NCI-H146 (cell line): ENCODE data around the gene INPP5E.
A peak's percentile ranks its signal among the peaks of the same experiment; 100 is the strongest.

ENCODE experiments used
- DNase-seq: peaks from one replicate; lab custom pipeline; 2025; lab: John Stamatoyannopoulos, UW

INPP5E gene

DNA sequence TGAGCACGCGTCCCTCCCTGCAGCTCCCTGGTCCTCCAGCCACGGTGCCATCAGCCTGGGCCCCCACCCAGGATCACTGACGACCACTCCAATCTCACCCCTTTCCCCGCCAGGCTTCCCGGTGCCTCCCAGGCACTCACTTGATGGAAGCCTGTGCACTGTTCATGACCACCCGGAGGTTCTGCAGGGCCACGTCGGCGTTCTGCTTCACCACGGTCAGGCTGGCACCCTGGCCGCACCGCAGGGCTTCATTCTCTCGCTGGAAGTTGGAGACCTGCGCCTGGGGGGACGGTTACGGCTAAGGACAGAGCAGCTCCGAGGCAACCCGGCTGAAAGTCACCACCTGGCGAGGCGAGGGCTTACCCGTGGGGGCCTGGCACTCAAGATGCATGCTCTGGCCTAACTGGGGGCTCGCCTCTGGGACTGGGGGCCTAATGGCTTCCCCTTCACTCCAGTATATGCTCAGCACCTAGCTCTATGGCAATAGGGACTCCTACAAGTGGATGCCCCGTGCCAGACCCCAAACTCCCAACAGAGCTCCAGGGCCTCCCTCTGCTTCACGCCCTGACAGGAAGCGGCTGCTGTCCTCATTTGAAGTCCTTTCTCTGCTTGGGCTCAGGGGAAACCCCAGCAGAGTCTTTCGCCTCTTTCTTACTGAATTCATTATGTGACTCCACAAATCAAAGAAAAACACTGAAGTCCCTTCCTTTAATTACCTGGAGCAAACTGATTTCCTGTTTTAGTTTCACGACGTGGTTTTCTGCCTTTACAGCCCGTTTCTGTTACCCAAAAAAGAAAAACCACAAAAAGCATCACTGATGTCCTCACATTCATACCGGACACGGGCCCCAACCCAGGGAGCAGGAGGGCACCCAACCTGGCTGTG lies 35.5 kb downstream of the INPP5E start:
- DNase-seq, result no peak

DNA sequence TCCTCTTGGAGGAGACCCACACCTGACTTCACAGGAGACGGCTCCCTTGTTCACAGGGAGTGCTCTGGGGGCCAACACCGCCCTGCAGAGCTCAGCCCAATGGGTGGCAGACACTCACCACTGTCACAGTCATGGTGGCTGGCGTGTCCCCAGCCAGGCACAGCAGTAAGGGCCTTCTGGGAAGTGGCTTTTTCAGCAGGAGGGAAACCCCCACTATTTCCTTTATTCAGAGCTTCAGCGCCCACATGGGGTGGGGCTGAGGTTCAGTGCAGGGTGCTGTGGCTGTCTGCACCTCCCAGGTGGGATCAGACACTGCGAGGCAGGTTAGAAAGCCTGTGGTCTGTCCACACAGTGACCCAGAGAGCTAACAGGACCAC lies 36.1 kb downstream of the INPP5E start:
- DNase-seq, result no peak

DNA sequence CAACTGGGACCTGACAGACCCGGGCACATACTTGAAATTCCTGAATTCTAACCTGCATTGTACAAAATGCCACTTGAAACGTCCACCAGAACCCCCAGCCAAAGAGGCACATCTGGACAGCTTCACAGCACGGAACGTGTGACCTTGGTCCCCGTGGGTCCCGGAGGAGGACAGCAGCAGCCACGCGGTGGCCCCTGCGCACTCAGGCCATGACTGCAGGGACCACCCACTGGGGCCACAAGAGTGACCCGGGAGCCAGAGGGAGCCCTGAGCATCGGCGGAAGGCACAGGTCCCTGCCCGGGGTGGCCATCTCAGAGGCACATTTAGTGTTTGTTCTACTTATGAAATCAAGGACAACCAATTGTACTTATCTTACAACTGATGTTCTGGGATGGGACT lies 37.6 kb downstream of the INPP5E start:
- DNase-seq, result no peak

DNA sequence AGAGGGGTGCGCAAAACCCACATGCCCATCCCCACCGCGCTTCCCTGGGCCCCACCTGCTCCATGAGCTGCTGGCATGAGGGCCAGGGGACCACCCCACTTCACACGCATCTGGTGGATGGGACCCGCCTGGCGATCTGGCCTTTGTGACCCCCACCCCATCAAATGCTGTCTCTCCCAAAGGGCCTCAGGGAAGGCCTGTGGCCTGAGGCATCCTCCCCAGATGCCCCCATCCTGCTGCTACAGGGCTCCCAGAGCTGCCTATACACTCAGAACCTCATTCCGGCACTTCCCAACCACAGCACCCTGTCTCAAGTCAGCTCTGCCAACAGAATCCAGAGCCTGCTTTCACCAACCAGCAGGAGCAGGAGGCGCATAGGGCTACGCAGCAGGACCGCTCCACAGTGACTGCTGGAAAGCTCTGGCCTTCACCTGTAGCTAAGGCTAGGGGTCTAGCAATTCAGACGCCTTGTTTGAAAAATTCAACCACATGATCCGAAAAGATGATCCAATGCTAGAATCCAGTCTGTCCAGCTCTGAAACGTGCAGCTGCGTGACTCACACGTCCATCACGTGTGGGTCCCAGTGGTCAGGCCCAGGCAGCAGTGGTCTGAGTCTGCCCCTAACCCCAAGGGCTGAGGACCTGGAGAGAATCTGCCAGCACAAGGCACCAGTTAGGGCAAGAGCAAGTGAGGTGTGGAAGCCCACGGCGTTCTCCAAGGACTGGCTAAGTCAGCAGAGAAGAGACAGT lies 38.3 kb downstream of the INPP5E start:
- DNase-seq, result no peak

DNA sequence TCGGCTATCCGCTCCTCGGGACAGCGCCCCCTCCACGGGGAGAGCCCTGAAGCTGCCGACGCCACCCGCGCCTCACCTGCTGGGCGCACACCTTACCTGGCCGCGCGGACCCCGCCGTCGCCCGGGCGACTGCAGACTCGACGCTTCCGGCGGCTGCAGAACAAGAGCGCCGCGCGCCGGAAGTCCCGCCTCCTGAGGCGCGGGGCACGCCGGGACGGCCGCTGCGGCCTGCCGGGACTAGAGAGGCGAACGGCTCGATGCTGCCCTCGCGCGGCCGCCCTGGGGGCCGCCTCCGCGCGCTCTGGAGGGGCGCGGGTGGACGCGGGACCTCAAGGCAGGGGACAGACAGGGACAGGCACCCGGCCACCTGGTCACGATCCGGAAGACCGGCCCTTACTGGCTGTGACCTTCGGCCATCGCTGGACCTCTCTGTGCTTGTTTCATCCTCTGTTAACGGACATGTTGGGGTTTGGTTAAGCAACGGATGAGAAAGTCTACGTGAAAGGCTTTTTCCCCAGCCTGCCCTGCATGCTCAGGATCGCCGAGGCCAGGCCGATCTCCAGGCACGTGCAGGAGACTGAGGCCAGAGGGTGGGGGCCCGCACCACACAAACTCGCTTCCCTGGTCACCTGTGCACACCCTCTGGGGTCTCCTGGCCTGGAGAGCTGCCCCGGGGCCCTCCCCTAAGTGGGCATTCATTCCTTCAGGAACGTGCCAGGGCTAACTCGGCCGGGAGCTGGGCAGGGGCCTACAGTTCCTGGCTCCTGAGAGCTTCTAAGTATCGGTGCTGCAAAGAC lies 39.4 kb downstream of the INPP5E start, which contains the start of gene SNAPC4:
Gene SNAPC4, minus strand, starts transcription at position 133 of the 797 bp plus-strand sequence. CDS start 1,742 bp downstream, outside the sequence.
- peak; percentile 84 for DNase-seq

DNA sequence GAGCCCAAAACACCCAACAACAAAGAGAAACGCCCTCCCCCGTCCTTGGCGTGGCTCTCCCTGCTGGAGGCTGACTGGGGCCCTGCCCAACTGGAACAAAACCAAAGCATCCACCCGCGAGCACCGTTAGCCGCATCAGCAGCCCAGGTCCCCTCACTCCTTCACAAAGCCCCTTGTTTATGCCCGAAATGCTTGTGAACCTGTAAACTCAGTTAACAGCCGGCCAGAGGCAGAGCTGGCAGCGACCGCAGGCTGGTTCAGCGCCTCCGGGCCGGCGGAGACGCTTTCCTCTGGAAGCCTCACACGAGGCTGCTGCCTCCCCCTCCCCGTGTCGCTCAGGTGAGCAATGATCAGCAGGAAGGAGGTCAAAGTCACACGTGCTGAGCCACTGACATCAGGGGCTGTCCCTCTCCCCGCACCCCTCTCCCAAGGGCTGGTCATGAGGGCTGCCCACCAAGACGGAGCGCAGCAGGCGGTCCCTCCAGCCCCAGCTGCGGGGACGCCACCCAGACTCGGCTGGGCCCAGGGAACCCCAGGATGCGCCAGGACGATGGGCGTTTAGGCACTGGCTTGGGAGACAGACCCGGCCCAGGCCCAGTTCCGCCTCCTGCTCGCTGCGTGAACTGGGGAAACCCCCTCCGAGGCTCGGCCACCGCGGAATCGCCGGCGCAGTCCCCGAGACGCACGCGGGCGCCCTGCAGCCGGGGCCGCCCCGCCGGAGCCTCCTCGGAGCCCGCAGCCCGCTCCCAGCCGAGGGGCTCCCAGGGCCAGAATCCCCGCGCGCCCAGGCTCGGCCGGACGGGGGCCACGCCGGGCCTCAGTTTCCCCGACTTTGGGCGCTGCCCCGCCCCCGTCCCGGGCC lies 40.2 kb downstream of the INPP5E start:
- DNase-seq, result peak; percentile 34

DNA sequence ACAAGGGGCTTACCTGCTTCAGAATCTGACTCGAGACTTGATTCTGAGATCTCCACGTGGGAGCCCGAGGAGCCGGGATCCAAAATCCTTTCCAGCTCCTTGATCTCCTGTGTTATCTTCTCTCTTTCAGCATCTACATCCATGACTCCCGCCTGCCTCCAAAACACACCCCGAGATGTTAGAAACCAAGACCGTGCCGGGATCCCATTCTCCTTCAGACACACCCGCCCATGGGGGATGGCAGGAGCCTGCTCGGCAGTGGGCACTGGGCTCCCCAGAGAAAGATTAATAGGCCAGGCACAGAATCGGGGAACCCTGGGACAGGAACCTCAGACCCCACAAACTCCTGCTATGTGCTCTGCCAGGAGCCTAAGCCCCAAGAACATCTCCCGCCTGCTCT lies 41.4 kb downstream of the INPP5E start:
- DNase-seq, result no peak

DNA sequence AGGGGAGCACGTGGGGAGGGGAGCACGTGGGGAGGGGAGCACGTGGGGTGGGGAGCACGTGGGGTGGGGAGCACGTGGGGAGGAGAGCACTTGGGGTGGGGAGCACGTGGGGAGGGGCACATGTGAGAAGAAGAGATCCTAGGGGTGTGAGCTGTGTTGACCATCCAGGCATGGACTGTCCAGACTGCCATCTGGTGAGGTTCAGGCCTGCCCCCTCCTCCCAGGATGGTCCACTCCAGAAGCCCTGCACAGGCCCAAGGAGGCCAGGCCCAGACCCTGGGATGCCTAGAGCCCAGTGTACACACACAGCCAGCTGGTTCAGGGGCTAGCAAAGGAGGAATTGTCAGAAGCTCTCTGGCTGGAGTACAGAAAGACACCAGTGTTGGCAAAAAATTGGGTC lies 42.0 kb downstream of the INPP5E start:
- no peak for DNase-seq

DNA sequence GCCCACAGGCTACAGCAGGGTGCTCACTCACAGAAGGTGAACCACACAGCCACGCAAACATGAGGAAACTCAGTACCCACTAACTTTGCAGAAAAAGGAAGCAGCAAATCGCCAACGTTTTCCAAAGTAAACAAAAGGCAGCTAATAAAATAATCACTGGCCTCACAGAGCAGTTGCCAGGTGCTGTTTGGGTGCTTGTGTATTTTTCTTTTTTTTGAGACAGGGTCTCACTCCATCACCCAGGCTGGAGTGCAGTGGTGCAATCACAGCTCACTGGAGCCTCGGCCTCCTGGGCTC lies 43.5 kb downstream of the INPP5E start:
- no peak for DNase-seq

DNA sequence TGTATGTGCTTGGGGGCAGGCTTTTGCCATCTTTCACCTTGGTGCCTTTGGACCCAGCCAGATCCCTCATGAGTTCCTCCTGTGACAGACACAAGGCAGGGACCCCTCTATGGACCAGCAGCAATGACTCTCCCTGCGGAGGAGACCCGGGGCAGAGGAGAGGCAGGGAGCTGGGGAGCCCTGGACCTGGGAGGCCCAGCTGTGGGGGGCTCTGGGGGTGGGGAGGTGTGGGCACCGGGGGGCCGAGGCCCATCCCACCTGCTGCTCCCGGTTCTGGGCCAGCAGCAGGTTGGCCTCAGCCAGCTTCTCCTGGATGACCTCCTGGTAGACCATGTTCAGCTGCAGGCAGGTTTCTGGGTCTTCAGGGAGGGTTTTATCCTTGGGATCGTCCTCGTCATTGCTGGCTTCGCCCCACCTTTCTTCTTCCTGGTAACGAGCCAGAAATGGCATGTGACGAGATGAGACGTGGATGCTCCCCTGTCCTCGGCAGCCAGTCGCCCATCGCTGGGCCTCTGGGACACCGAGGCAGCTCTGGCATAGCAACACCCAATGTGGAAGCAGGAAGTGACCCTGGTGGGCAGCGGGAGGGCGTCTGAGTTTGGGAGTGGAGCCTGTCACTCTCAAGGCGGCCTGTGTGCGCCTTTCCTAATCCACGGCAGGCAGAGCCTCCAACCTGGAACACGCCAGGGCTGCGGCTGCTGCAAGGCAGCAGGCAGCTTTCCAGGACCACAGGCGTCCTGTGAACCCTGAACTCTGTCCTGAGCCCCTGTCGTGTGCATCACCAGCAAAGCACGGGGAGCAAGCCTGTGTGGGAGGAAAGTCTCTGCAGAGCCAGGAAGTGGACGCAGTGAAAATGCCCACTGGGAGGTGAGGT lies 44.1 kb downstream of the INPP5E start:
- DNase-seq, result no peak

DNA sequence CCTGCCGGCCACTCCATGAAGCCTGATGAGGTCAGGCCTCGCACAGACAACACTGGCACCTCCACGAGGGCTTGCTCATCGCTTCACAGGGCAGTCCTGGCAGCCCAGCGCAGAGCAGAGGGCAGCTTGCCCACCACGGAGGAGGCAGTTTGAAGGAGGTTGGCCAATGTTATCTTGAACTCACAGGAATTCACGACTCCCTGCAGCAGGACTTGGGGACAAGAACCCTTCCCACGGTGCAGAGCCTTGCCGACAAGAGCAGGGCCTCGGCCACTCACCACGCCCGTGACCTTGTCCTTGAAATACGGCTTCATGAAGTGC lies 44.7 kb downstream of the INPP5E start:
- DNase-seq, result no peak

DNA sequence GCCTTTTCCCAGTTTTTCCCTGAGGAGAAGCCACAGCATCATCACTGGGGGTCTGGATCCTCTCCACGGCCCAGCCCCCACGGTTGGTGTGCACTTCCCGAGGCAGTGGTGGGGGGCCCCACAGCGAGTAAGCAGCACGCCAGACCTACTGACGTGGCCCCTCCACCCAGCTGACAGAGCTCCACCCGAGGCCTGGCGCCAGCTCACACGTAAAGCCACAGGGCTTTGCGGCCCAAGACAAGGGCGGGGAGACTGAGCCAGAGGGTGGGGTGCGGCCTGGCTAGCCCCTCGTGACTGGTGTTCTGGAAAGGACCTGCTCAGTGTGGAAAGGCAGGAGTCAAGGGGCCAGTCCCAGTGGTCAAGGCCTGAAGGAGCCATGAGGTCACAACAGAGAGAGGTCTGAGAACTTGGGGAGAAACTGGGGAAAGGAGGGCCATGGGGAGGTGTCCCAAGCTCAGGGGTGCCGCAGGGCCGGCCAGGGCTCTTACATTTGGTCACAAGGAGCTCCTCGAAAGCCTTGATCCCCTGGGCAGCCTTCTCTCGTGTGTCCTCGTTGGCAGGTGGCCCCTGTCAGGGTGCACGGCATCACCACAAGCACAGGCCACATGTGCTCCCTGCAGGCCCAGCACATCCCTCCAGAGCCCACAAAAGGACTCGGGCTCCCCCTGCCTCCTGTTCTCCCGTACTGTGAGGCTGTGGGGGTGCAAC lies 45.2 kb downstream of the INPP5E start:
- no peak for DNase-seq

DNA sequence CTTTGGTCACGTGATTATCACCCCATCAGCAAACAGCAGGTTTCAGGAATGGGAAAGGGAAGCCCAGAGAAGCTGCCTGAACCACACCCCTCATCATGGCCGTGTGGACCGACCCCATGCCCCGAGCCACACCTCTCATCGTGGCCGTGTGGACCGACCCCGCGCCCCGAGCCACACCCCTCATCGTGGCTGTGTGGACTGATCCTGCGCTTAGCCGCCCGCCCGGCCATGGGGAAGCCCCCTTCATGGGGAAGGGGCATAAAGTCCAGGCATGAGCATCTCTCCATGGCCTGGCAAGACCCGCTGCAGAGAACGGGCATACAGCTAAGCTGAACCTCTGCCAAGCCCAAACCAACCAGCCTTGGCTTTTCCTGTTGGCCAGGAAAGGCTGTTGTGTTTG lies 46.1 kb downstream of the INPP5E start:
- no peak for DNase-seq

DNA sequence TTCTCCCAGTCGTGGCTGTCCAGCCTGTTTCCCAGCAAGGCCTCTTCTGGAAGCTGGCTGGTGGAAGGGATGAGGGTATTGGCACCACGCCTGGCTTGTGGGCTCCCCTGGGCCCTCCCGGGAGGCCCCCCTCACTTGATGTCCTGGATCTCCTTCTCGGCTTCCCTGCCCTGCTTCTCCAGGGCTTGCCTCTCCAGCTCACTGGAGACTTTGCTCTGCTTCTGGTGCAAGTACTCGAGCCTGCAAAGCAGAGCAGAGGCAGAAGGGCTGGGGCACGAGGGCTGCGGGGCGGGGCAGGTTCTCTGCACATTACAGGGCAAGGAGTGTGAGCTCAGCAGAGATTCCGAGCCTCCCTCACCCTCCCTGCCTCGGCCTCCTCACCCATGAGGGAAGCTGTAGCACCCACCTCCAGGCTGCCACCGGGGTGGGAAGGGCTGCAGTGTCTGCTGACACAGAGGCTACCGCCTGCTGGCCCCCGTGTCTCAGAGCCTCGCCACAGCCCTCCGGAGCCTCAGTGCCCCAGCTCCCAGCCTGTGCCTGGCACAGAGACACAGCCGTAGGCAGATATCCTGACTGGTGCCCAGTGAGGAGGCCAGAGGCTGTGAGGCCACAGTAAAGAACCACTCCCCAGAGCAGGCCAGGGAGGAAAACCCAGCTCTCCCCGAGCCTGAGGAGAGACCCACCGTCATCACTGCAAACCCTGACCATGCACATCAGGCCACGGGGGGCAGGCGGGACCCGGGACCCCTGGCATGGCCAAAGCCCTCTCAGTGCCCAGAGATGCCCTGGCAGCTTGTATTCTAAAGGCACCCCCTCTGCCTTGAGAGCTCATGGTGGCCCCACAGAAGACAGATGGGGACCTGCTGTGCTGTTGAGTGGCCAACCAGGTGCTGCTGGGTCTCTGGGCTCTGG lies 46.9 kb downstream of the INPP5E start:
- no peak for DNase-seq

DNA sequence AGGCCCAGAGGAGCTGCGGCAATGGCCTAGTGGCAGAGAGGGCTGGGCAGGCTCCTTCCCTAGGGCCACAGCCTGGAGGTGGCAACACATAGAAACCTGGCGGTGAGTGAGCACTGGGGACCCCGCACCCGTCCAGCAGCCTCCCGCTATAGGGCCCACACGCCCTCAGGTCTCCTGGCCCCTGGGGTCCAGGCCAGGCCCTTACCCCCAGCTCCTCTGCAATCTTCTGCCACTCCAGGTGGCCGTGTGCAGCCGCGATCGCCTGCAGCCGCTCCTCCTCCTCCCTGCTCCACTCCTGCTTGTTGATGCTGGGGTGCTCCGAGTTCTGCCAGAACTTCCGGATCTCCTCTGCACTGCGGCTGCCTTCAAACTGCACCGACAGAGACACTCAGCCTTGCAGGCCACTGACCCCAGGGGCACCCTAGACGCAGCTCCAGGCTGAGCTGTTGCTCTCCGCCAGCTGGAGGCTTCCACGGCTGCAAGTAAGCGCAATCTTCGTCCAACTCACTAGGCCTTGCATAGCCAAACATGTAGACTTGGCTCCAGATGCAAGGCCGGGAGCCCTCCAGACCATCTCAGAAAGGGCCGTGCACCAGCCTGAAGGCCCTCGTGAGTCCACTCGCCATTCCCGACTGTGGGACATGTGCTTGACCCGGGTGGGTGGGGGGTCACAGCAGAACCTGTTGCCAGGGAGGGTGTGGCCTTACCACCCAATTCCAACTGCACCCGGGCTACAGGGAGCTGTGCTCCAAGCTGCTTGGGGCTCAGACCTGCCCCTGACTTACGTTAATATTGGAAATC lies 47.7 kb downstream of the INPP5E start:
- DNase-seq, result no peak

DNA sequence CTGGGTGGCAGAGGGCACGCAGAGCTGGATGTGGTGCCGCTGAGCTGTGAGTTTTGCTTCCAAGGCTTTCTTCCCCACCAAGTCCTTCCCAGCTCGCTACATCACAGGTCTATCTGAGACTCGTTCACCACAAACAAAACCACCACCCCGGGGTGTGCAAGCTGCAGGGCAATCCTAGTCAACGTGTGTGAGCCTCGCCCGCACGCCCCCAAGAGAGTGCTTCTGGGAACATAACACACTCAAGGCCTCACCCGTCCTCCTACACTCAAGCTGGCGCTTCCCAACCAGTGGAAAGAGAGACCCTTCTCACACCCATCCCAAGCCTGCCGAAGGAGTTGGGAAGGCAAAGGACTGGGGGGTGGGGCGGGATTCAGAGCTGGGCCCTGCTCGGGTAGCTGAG lies 50.2 kb downstream of the INPP5E start:
- DNase-seq, result no peak

DNA sequence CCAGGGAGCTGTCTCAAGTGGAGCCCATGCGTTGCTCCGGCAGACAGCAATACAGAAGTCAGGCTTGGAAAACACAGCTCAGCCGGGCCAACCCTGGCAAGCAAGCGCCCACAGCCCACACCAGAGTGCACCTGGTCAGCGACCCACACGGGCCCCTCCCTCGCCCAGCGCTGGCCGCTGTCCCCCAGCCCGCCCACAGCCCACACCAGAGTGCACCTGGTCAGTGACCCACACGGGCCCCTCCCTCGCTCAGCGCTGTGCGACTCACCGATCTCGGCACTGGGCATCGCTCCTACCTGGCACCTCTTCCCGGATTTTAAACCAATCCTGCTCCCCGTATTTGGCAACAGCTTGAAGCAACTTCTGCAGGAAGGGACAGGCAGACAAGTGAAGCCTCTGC lies 52.4 kb downstream of the INPP5E start:
- no peak for DNase-seq

DNA sequence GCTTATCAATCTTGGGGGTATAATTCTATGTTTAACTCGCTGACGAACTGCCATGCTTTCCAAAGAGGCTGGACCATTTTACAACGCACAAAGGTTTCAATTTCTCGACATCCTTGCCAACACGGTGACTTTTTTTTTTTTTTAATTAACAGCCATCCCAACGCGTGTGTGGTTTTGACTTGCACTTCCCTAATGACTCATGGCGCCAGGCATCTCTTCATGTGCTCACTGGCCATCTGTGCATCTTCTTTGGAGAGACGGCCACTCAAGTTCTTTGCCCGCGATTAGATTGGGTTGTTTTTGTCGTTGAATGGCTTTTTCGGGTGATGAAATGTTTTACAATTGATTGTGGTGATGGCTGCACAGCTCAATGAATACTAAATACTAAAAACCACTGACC lies 53.6 kb downstream of the INPP5E start:
- DNase-seq, result no peak
